Stomach smooth muscle (tissue), 2 donors: ENCODE measurements around the gene UGT1A10.

Source experiments
- H3K27ac ChIP-seq: one replicate; pipeline ENCODE4 v1.7.0; 2013; ENCODE audit warnings: mild to moderate bottlenecking, low read length, inconsistent platforms
- H3K27me3 ChIP-seq, 2 donors: one replicate each; pipeline ENCODE4 v1.7.0; 2013; ENCODE audit warnings: low read length in 2 of 2; ENCODE audit not compliant: insufficient read depth in 2 of 2, control insufficient read depth in 1 of 2
- H3K36me3 ChIP-seq, 2 donors: one replicate each; pipeline ENCODE4 v1.7.0; 2013; ENCODE audit warnings: low read length in 2 of 2; ENCODE audit not compliant: control insufficient read depth in 2 of 2, insufficient read depth in 2 of 2
- H3K4me1 ChIP-seq: one replicate; pipeline ENCODE4 v1.7.0; 2013; ENCODE audit warnings: low read length; ENCODE audit not compliant: control insufficient read depth, insufficient read depth
- H3K4me3 ChIP-seq, 2 donors: one replicate each; pipeline ENCODE4 v1.7.0; 2013; ENCODE audit warnings: low read length in 2 of 2
- H3K9ac ChIP-seq, 2 donors: one replicate each; pipeline ENCODE4 v1.7.0; 2013; ENCODE audit warnings: low read length in 2 of 2, mild to moderate bottlenecking in 1 of 2
- H3K9me3 ChIP-seq, 2 donors: one replicate each; pipeline ENCODE4 v1.7.0; 2013; ENCODE audit warnings: low read length in 2 of 2; ENCODE audit not compliant: control insufficient read depth in 2 of 2
- donor health status: healthy.
- donor health status: Pancreatic carcinoma.

UGT1A10 gene

GRCh38 chr2:233807215-233807865 is 171.1 kb downstream of the UGT1A10 start:
- Histone ChIP-seq H3K9me3 (peaks cover 0 to 6% of the 10 kb centered on the region in 2 donors), H3K9ac (no peak overlapping the region)

GRCh38 chr2:233807966-233808935 is 172.0 kb downstream of the UGT1A10 start:
- Histone ChIP-seq H3K27me3 (peaks cover 3 to 12% of the 10 kb centered on the region in 2 donors), H3K9ac (no peak overlapping the region), H3K36me3 (no peaks in the 10 kb centered on the region), H3K27ac (no peak overlapping the region), H3K9me3 (peaks cover 0 to 6% of the 10 kb centered on the region in 2 donors), H3K4me1 (no peaks in the 10 kb centered on the region), H3K4me3 (no peak overlapping the region)

More at GRCh38 chr2:233807215-233807865, 171.1 kb downstream of the UGT1A10 start:
- Histone ChIP-seq H3K4me1 (no peaks in the 10 kb centered on the region), H3K27ac (no peak overlapping the region), H3K27me3 (peaks cover 3 to 10% of the 10 kb centered on the region in 2 donors), H3K4me3 (no peak overlapping the region), H3K36me3 (no peaks in the 10 kb centered on the region)

DNA sequence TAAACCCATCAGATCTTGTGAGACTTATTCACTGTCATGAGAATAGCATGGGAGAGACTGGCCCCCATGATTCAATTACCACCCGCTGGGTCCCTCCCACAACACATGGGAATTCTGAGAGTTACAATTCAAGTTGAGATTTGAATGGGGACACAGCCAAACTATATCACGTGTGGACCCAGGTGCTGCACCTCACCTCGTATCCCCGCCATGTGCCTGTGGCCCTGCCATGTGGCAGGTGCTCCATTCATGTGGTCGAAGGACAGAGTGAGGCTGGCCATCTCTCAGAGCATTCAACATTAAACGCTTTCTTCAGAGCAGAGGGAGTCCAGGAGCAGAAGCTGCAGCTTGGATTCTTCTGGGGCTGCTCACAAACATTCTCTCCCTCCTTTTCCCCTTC is 174.1 kb downstream of the UGT1A10 start:
- H3K9ac ChIP-seq: no peak overlapping the region

DNA sequence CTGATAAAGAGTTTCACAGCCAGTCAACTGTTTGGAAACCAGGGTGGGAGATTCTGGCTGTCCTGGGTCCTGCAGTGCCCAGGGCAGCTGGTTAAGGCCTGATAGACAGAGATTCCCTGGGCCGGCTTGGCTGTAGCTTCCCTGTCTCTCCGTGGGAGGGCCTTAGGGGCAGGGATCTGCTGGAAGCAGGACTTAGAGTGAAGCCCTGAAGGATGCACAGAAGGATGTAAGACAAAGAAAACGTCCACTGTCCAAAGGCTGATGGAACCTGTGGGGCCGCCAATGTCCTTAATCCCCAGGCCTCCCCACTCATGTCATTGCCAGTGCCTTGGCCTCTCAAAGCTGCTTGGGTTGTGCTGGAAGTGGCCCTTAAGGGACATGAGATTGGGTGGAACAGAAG is 174.8 kb downstream of the UGT1A10 start:
- Histone ChIP-seq H3K9me3 (peaks cover 0 to 6% of the 10 kb centered on the region in 2 donors), H3K27me3 (peaks cover 3 to 9% of the 10 kb centered on the region in 2 donors), H3K9ac (no peak overlapping the region), H3K4me3 (no peak overlapping the region), H3K36me3 (no peaks in the 10 kb centered on the region), H3K4me1 (no peaks in the 10 kb centered on the region), H3K27ac (no peak overlapping the region)

More for the DNA sequence above, 174.1 kb downstream of the UGT1A10 start:
- peaks cover 3 to 9% of the 10 kb centered on the region in 2 donors for H3K27me3 ChIP-seq
- no peaks in the 10 kb centered on the region for H3K36me3 ChIP-seq
- no peak overlapping the region for H3K27ac ChIP-seq
- H3K9me3 ChIP-seq: peaks cover 0 to 6% of the 10 kb centered on the region in 2 donors
- no peak overlapping the region for H3K4me3 ChIP-seq
- H3K4me1 ChIP-seq: no peaks in the 10 kb centered on the region

GRCh38 chr2:233811732-233812131 is 175.5 kb downstream of the UGT1A10 start:
- Histone ChIP-seq H3K36me3 (no peaks in the 10 kb centered on the region), H3K4me3 (no peak overlapping the region), H3K4me1 (no peaks in the 10 kb centered on the region), H3K27ac (no peak overlapping the region), H3K27me3 (peaks cover 3 to 9% of the 10 kb centered on the region in 2 donors), H3K9me3 (peaks cover 0 to 6% of the 10 kb centered on the region in 2 donors), H3K9ac (no peak overlapping the region)

GRCh38 chr2:233813236-233814055 is 177.2 kb downstream of the UGT1A10 start:
- H3K4me1 ChIP-seq: no peaks in the 10 kb centered on the region
- no peak overlapping the region for H3K27ac ChIP-seq
- peaks cover 0 to 6% of the 10 kb centered on the region in 2 donors for H3K27me3 ChIP-seq
- no peaks in the 10 kb centered on the region for H3K36me3 ChIP-seq
- no peak overlapping the region for H3K4me3 ChIP-seq
- H3K9ac ChIP-seq: no peak overlapping the region
- H3K9me3 ChIP-seq: no peaks in the 10 kb centered on the region

DNA sequence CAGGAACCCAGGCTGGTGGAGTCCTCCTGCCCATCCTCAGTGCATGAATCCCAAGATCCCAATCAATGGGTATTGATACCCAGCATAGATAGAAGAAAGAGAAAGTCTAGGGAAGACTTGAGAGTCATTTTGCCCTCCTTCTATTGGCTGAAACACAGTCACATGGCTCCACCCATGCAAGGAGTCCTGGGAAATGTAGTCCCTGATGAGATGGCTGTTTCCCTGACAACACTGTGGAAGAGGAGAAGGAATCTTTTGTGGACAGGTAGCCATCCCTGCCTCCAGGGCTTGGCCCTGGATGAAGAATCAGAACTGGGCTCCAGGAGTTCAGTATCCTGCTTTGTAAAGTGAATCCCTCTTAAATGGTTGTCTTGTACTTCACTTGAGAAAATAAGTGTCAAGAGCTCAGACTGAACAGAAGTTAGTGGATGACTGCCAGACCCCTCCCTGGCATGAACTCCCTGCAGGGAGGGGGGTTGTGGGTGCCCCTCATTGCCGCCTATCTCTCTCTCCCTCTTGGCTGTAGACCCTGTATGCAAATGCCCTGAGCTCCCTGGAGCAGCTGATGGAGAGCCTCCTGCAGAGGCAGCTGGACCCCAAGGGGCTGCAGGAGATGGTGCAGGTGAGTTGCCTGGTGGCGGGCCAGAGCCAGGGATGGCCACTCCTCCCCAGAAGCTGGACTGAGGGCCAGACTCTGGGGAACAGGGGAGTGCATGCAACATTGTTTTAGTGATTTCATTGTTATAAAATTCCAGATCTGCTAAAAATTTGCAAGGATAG is 178.0 kb downstream of the UGT1A10 start:
- Histone ChIP-seq H3K9me3 (no peaks in the 10 kb centered on the region), H3K36me3 (no peaks in the 10 kb centered on the region), H3K4me1 (no peaks in the 10 kb centered on the region), H3K4me3 (no peak overlapping the region), H3K27ac (no peak overlapping the region), H3K9ac (no peak overlapping the region), H3K27me3 (peaks cover 0 to 3% of the 10 kb centered on the region in 2 donors)

DNA sequence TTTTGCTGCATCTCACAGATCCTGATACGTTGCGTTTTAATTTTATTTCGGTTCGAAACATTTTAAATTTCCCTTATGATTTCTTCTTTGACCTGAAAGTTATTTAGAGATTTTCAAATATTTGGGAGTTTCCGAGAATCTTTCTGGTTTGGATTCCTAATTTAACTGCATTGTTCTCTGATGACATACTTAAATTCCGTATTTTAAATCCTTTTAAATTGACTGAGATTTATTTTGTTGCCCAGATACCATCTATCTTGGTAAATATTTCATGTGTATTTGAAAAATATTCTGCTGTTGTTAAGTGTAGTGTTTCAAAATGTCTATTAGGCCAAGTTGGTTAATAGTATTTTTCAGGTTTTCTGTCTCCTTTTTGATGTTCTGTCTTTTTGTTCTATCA is 179.6 kb downstream of the UGT1A10 start:
- Histone ChIP-seq H3K36me3 (no peaks in the 10 kb centered on the region), H3K4me1 (no peaks in the 10 kb centered on the region), H3K27me3 (peaks cover 0 to 5% of the 10 kb centered on the region in 2 donors), H3K9me3 (no peaks in the 10 kb centered on the region), H3K4me3 (no peak overlapping the region), H3K9ac (no peak overlapping the region), H3K27ac (no peak overlapping the region)

DNA sequence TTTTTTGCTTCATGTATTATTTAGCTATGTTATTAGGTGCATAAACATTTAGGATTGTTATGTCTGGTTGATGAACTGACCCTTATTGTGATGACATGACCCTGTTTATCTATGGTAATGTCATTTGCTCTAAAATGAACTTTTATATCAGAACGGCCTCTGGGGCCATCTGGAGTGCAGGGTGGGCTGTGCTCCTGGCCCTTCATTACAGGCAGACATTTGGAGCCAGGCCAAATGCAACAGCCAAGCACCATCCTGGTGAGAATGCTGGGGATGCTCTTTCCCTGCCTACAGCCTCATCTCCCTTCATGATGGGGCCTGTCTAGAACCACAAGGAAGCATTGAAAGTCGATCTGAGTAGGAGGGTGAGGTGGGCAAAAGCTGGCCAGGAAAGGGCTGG is 180.1 kb downstream of the UGT1A10 start:
- H3K27me3 ChIP-seq: peaks cover 0 to 3% of the 10 kb centered on the region in 2 donors
- no peaks in the 10 kb centered on the region for H3K4me1 ChIP-seq
- H3K4me3 ChIP-seq: no peak overlapping the region
- H3K36me3 ChIP-seq: no peaks in the 10 kb centered on the region
- no peak overlapping the region for H3K9ac ChIP-seq
- no peaks in the 10 kb centered on the region for H3K9me3 ChIP-seq
- no peak overlapping the region for H3K27ac ChIP-seq

DNA sequence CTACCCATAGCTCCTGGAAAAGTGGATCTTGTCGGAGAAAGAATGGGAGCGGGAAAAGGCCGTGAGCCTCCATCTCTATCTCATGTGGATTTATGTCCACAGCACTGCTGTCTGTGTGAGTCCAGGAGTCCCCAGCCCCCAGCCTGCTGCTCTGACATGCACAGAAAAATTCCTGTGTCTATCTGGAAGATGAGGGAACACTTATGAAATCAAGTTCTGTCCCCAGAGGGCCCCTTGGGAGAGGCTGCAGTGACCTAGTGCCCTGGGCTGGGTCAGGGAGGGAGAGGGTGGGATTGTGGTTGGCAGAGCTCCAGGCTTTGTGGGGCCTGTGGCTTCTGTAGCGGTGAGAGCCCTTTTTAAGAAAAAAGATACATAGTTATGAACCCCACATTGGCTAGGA is 180.5 kb downstream of the UGT1A10 start:
- Histone ChIP-seq H3K27me3 (peaks cover 0 to 3% of the 10 kb centered on the region in 2 donors), H3K4me1 (no peaks in the 10 kb centered on the region), H3K36me3 (no peaks in the 10 kb centered on the region), H3K9me3 (no peaks in the 10 kb centered on the region), H3K4me3 (no peak overlapping the region), H3K27ac (no peak overlapping the region), H3K9ac (no peak overlapping the region)
